ENCODE results near the gene ECD.
"Not testable (repeated sequence)": the region's sequence is repeated elsewhere in the genome, so short reads cannot be mapped to it uniquely, and the experiment has no call there.

ECD gene

GRCh38 chr10:73159038-73159648 is 8.7 kb downstream of the ECD start:
- DNase-seq, result peak; percentile 83

DNA sequence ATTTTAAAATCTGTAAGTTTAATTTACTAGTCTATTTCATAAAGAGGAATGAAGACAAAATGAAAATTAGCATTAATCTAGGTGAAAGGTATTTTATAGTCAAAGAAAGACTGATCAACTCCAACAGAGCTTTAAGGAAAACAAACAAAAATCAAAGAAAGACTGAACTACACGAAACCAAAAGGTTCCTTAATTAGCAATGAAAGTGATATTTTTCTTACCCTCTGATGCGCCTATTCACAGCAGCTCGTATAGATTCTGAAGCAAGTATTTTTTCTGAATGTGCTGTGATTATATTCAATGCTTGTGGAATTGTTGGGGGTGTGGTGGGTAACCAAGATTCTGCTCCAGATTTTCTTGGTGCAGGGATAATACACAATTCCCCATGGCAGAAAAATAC is 11.8 kb downstream of the ECD start:
- DNase-seq, result no peak

DNA sequence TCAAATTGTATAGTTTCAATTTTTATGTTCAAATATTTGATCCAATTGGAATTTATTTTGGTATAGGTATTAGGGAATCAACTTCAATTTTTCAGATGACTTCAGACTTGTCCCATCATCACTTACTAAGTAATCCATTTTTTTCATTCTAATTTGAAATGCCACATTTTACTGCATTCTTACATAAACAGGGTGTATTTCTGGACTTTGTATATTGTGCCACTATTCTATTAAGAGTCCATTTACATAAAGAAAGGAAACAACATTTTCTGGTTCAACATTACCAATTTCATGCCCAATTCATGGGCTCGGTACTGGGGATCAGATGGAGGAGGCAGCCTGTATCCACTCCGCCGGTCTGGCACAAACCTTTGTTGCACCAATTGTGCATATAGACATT is 15.8 kb downstream of the ECD start:
- no peak for DNase-seq

DNA sequence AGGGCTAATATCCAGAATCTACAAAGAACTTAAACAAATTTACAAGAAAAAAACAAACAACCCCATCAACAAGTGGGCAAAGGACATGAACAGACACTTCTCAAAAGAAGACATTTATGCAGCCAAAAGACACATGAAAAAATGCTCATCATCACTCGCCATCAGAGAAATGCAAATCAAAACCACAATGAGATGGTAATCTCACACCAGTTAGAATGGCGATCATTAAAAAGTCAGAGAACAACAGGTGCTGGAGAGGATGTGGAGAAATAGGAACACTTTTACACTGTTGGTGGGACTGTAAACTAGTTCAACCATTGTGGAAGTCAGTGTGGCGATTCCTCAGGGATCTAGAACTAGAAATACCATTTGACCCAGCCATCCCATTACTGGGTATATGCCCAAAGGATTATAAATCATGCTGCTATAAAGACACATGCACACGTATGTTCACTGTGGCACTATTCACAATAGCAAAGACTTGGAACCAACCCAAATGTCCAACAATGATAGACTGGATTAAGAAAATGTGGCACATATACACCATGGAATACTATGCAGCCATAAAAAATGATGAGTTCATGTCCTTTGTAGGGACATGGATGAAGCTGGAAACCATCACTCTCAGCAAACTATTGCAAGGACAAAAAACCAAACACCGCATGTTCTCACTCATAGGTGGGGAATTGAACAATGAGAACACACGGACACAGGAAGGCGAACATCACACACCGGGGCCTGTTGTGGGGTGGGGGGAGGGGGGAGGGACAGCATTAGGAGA is 17.0 kb downstream of the ECD start:
- DNase-seq, result not testable (repeated sequence)

- no peak for DNase-seq
Observed at GRCh38 chr10:73141603-73142002, 26.2 kb downstream of the ECD start.

DNA sequence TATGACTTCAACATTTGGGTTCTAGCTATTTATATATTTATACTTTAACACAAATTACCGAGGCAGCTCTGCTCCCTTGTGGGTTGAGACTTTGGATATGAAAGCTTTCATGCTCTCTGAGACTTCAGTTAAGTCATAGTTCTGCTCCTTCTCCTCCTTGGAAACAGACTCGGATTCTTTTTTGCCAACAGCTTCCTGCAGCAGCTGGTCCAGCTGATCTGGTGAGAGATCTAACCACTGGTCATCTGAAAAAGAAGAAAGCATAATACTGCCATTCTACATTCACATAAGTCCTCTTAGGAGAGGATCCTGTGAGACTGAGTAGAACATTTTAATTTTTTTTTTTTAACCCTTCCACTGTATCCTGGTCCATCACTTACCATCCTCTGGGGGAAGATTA is 28.6 kb downstream of the ECD start:
- no peak for DNase-seq

- DNase-seq, result no peak
Observed at GRCh38 chr10:73136627-73137026, 31.2 kb downstream of the ECD start.

DNA sequence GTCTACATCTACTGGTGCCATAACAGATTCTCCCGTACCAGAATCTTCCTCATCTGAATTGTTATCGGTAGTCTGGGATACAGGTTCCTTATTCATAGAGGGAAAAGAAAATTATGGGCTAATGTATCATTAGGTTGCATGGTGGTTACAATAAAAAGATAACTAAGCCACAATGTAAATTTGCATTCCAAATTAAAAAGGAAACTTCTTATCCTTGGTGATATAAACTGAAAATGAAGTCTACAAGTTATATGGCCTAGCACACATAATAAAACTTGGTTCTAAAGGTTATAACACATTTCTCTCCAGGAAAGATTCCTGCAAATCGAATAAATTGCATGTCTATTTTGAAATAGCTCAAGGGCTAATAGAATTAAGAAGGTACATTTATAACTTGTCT is 33.1 kb downstream of the ECD start:
- DNase-seq, result no peak

GRCh38 chr10:73131913-73132686 is 35.7 kb downstream of the ECD start:
- no peak for DNase-seq

DNA sequence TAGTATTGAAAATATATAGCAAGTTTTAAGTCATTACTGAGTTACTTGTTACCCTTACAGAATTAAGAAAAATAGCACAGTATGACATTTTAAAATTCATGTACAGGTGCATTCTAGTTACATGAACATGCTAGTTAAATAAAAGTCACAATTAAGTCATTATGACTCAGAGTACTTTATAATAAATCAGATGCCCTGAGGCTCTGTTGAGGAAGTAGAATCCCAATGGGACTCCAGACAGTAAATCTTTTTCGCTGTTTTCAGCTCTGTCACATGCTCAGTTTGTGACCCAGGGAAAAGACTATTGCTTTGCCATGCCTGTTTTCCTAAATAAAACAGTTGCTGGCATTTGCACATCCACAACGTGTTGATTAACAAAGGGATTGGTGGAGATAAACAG is 36.5 kb downstream of the ECD start:
- no peak for DNase-seq

GRCh38 chr10:73126343-73126742 is 41.5 kb downstream of the ECD start:
- DNase-seq, result no peak

- DNase-seq, result no peak
Observed at GRCh38 chr10:73119952-73120351, 47.9 kb downstream of the ECD start.

DNA sequence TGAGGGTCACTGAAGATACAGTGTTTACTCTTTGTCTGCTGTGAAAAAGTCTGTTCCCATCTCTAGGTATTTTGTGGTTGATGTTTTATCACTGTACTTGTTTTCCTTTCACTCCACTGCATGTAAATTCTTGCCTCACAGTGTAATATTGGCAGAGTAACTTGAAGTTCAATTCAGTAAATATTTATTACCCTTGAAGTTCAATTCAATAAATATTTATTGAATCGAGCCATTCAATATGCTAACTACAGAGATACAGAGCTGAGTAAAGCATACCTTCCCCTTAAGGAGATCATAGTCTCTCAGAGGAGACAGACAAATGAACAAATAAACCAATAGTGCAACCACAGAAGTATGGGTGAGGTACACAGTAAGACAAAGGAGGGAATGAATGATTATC is 48.4 kb downstream of the ECD start:
- DNase-seq, result no peak

GRCh38 chr10:73117976-73118743 is 49.6 kb downstream of the ECD start:
- DNase-seq, result no peak

GRCh38 chr10:73116017-73116416 is 51.8 kb downstream of the ECD start:
- no peak for DNase-seq

- no peak for DNase-seq
Observed at GRCh38 chr10:73113551-73113950, 54.3 kb downstream of the ECD start.

GRCh38 chr10:73112032-73112431 is 55.8 kb downstream of the ECD start:
- DNase-seq, result not testable (repeated sequence)

DNA sequence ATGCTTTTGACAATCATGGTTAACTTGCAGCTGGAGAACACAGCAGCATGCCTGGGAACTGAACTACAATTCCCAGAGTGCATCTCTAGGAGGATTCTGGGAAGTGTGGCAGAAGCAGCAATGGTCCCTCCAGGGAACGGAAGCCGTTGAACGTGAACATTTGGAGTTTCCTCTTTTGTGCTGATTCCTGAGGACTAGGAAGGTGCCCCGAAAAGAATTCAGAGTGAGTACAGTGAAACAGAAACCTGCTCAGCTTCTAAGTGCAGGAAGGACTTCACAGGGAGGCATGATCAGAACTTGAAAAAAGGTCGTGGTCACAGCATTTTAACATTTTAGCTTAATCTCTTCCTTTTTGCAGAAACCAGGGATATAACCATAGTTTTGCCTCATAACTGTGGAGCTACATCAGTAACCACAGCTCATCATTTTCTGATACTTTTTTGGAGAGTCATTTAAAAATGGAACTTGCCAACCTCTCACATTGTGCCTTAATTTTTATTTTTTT is 57.4 kb downstream of the ECD start, which contains the start of gene NUDT13:
TSS of gene NUDT13 (plus strand) at position 111 of the 505 bp plus-strand sequence. CDS start 3,911 bp downstream, outside the sequence.
- peak; percentile 86 for DNase-seq

GRCh38 chr10:73109248-73109652 is 58.6 kb downstream of the ECD start:
- not testable (repeated sequence) for DNase-seq

- DNase-seq, result no peak
Observed at GRCh38 chr10:73106301-73106700, 61.5 kb downstream of the ECD start.

GRCh38 chr10:73099141-73099540 is 68.7 kb downstream of the ECD start:
- DNase-seq, result no peak

GRCh38 chr10:73097305-73097670 is 70.5 kb downstream of the ECD start:
- no peak for DNase-seq
